ENCODE results near the gene CLN6.
"Not testable (repeated sequence)": the region's sequence is repeated elsewhere in the genome, so short reads cannot be mapped to it uniquely, and the experiment has no call there.

Gene CLN6

GRCh38 chr15:68228971-68229385 lies 550 bp downstream of the CLN6 start:
- H3K9ac ChIP-seq (ENCODE audit: low read depth, low read length) = peak overlapping the region; percentile 91
- no peaks in the 10 kb centered on the region for H3K27me3 ChIP-seq (ENCODE audit: control insufficient read depth, insufficient read depth, low read length)
- H3K36me3 ChIP-seq (ENCODE audit: insufficient read depth, low read length) = no peaks in the 10 kb centered on the region
- peak overlapping the region; percentile 79 for H3K4me3 ChIP-seq (ENCODE audit: low read length)
- peak overlapping the region; percentile 96 for H3K4me2 ChIP-seq (ENCODE audit: low read length)
- H3K4me1 ChIP-seq (ENCODE audit: control insufficient read depth, insufficient read depth, low read length) = peaks cover 20% of the 10 kb centered on the region
- H3K9me3 ChIP-seq (replicated peaks; ENCODE audit: low read length) = no peaks in the 10 kb centered on the region

DNA sequence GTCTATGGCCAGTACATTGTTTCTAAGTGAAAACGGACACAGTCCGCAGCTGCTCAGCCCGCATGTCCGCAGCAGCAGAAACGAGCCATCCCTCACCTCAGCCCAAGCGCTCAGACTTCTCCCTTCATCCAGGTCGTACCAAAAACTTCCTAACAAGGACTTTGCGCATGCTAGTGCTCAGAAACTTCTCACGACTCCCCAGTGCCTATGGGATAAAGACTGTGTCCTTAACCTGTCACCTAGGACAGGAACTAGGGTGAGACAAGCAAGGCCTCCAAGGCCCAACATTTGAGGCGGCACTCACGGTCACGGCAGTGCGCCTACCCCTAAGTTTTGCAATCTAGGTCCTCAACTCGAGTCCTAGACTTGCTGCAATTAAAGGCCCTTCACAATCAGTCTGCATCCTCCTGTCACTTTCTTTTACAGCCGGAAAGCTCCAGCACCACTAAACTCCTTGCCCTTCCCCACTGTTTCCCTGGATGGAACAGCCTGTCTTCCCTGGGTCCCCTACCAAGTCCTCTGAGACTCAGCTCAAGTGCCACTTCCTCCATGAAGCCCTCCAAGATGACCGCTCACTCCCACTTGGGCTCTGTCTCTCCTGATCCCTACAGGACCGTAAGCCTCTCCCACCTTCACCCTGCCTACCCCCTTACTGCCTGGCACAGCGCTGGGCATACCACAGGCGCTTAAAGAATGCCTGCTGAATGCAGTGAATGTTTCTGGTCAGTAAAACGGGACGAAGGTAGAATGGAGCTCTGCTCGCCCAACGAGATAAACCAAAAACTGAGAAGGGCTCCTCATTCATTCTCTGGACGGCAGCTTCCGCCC lies 1.2 kb downstream of the CLN6 start:
- Histone ChIP-seq H3K4me2 (ENCODE audit: low read length) (peak overlapping the region; percentile 96), H3K27me3 (ENCODE audit: control insufficient read depth, insufficient read depth, low read length) (no peaks in the 10 kb centered on the region), H3K4me1 (ENCODE audit: control insufficient read depth, insufficient read depth, low read length) (peaks cover 20% of the 10 kb centered on the region), H3K9me3 (replicated peaks; ENCODE audit: low read length) (no peaks in the 10 kb centered on the region), H3K9ac (ENCODE audit: low read depth, low read length) (peak overlapping the region; percentile 91), H3K36me3 (ENCODE audit: insufficient read depth, low read length) (no peaks in the 10 kb centered on the region), H3K4me3 (ENCODE audit: low read length) (peak overlapping the region; percentile 79)

DNA sequence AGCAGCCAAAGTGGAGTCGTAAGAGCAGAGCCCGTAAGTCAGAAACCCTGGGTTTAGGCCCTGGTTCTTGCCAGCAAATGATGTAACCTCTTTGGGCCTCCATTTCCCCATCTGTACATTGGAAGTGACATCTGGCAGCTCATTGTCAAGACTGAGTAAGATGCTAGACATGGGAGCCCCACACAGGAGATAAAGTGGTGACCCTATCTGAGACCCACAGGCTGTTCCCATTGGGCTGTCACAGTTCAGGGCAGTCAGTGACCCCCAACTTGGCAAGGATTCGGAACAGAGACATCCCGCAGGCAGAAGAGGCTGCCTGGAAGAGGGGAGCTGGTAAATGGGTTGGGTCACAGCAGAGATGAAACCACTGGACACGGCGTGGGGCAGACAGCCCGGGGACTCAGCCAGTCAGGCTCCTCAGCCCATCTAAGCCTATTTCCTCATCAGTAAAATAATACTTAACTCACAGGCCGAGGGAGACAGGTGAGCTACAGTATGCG lies 1.8 kb downstream of the CLN6 start:
- peak overlapping the region; percentile 79 for H3K4me3 ChIP-seq (ENCODE audit: low read length)
- peak overlapping the region; percentile 91 for H3K9ac ChIP-seq (ENCODE audit: low read depth, low read length)

GRCh38 chr15:68225442-68225841 lies 4.1 kb downstream of the CLN6 start:
- not testable (repeated sequence) for H3K36me3 ChIP-seq (ENCODE audit: insufficient read depth, low read length); H3K9me3 ChIP-seq (replicated peaks; ENCODE audit: low read length); H3K9ac ChIP-seq (ENCODE audit: low read depth, low read length); H3K4me2 ChIP-seq (ENCODE audit: low read length); H3K27me3 ChIP-seq (ENCODE audit: control insufficient read depth, insufficient read depth, low read length); H3K4me3 ChIP-seq (ENCODE audit: low read length)
- H3K4me1 ChIP-seq (ENCODE audit: control insufficient read depth, insufficient read depth, low read length) = peaks cover 20% of the 10 kb centered on the region

More for the DNA sequence above, 1.8 kb downstream of the CLN6 start:
- no peaks in the 10 kb centered on the region for H3K9me3 ChIP-seq (replicated peaks; ENCODE audit: low read length)
- H3K36me3 ChIP-seq (ENCODE audit: insufficient read depth, low read length) = no peaks in the 10 kb centered on the region
- H3K27me3 ChIP-seq (ENCODE audit: control insufficient read depth, insufficient read depth, low read length) = no peaks in the 10 kb centered on the region
- peaks cover 20% of the 10 kb centered on the region for H3K4me1 ChIP-seq (ENCODE audit: control insufficient read depth, insufficient read depth, low read length)
- H3K4me2 ChIP-seq (ENCODE audit: low read length) = peak overlapping the region; percentile 96

GRCh38 chr15:68224546-68225250 lies 4.8 kb downstream of the CLN6 start:
- H3K9me3 ChIP-seq (replicated peaks; ENCODE audit: low read length) = no peaks in the 10 kb centered on the region
- H3K4me3 ChIP-seq (ENCODE audit: low read length) = no peak overlapping the region
- no peak overlapping the region for H3K9ac ChIP-seq (ENCODE audit: low read depth, low read length)
- H3K4me2 ChIP-seq (ENCODE audit: low read length) = no peak overlapping the region
- peaks cover 13% of the 10 kb centered on the region for H3K4me1 ChIP-seq (ENCODE audit: control insufficient read depth, insufficient read depth, low read length)
- H3K27me3 ChIP-seq (ENCODE audit: control insufficient read depth, insufficient read depth, low read length) = no peaks in the 10 kb centered on the region
- H3K36me3 ChIP-seq (ENCODE audit: insufficient read depth, low read length) = no peaks in the 10 kb centered on the region

DNA sequence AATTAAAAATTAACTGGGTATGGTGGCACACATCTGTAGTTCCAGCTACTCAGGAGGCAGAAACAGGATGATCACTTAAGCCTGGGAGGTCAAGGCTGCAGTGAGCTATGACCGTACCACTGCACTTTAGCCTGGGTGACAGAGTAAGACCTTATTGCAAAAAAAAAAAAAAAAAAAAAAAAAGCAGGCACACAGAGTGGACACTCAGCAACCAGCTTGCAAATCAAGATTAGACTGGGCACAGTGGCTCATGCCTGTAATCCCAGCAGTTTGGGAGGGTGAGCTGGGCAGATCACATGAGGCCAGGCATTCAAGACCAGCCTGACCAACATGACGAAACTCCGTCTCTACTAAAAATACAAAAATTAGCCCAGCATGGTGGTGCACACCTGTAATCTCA lies 5.4 kb downstream of the CLN6 start:
- Histone ChIP-seq H3K4me3 (ENCODE audit: low read length) (no peak overlapping the region), H3K4me1 (ENCODE audit: control insufficient read depth, insufficient read depth, low read length) (peaks cover 13% of the 10 kb centered on the region), H3K9ac (ENCODE audit: low read depth, low read length) (no peak overlapping the region), H3K4me2 (ENCODE audit: low read length) (no peak overlapping the region), H3K9me3 (replicated peaks; ENCODE audit: low read length) (no peaks in the 10 kb centered on the region), H3K36me3 (ENCODE audit: insufficient read depth, low read length) (no peaks in the 10 kb centered on the region), H3K27me3 (ENCODE audit: control insufficient read depth, insufficient read depth, low read length) (no peaks in the 10 kb centered on the region)

DNA sequence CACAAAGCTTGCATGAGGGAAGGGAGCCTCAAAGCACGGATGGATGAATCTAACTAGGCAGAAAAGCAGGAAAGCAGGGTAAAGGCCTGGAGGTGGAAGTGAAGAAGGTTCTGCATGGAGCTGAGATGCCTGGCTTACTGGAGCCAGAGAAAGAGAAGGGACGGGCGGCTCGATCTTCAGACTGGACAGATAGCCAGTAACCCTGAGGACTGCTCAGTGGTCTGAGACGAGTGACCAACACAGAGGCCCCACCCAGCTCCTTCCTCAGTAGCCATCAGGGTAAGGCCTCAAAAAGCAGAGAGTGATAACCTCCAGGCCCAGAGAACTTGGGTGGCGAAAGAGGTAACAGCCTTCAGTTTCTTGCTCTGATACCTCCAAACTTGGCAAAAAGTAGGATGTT lies 6.4 kb downstream of the CLN6 start:
- H3K4me3 ChIP-seq (ENCODE audit: low read length) = no peak overlapping the region
- no peak overlapping the region for H3K4me2 ChIP-seq (ENCODE audit: low read length)
- no peaks in the 10 kb centered on the region for H3K9me3 ChIP-seq (replicated peaks; ENCODE audit: low read length)
- no peaks in the 10 kb centered on the region for H3K36me3 ChIP-seq (ENCODE audit: insufficient read depth, low read length)
- no peaks in the 10 kb centered on the region for H3K27me3 ChIP-seq (ENCODE audit: control insufficient read depth, insufficient read depth, low read length)
- peaks cover 8% of the 10 kb centered on the region for H3K4me1 ChIP-seq (ENCODE audit: control insufficient read depth, insufficient read depth, low read length)
- H3K9ac ChIP-seq (ENCODE audit: low read depth, low read length) = no peak overlapping the region

DNA sequence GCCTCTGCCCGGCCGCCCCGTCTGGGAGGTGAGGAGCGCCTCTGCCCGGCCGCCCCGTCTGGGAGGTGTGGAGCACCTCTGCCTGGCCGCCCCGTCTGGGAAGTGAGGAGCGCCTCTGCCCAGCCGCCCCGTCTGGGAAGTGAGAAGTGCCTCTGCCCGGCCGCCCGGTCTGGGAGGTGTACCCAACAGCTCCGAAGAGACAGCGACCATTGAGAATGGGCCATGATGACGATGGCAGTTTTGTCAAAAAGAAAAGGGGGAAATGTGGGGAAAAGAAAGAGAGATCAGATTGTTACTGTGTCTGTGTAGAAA lies 7.1 kb downstream of the CLN6 start:
- not testable (repeated sequence) for H3K27me3 ChIP-seq (ENCODE audit: control insufficient read depth, insufficient read depth, low read length)

GRCh38 chr15:68221530-68222431 lies 7.7 kb downstream of the CLN6 start:
- H3K9ac ChIP-seq (ENCODE audit: low read depth, low read length); H3K4me1 ChIP-seq (ENCODE audit: control insufficient read depth, insufficient read depth, low read length); H3K4me3 ChIP-seq (ENCODE audit: low read length); H3K36me3 ChIP-seq (ENCODE audit: insufficient read depth, low read length); H3K4me2 ChIP-seq (ENCODE audit: low read length); H3K27me3 ChIP-seq (ENCODE audit: control insufficient read depth, insufficient read depth, low read length); H3K9me3 ChIP-seq (replicated peaks; ENCODE audit: low read length): not testable (repeated sequence)

More for the DNA sequence above, 7.1 kb downstream of the CLN6 start:
- not testable (repeated sequence) for H3K9ac ChIP-seq (ENCODE audit: low read depth, low read length); H3K4me2 ChIP-seq (ENCODE audit: low read length); H3K36me3 ChIP-seq (ENCODE audit: insufficient read depth, low read length); H3K4me1 ChIP-seq (ENCODE audit: control insufficient read depth, insufficient read depth, low read length); H3K4me3 ChIP-seq (ENCODE audit: low read length); H3K9me3 ChIP-seq (replicated peaks; ENCODE audit: low read length)

- Histone ChIP-seq H3K36me3 (ENCODE audit: insufficient read depth, low read length) (peaks cover 2% of the 10 kb centered on the region), H3K4me3 (ENCODE audit: low read length) (no peak overlapping the region), H3K9me3 (replicated peaks; ENCODE audit: low read length) (no peaks in the 10 kb centered on the region), H3K4me2 (ENCODE audit: low read length) (no peak overlapping the region), H3K4me1 (ENCODE audit: control insufficient read depth, insufficient read depth, low read length) (no peaks in the 10 kb centered on the region), H3K27me3 (ENCODE audit: control insufficient read depth, insufficient read depth, low read length) (no peaks in the 10 kb centered on the region), H3K9ac (ENCODE audit: low read depth, low read length) (no peak overlapping the region)
Measured at GRCh38 chr15:68220967-68221366, 8.6 kb downstream of the CLN6 start.

- Histone ChIP-seq H3K4me2 (ENCODE audit: low read length) (no peak overlapping the region), H3K36me3 (ENCODE audit: insufficient read depth, low read length) (peaks cover 2% of the 10 kb centered on the region)
Measured at GRCh38 chr15:68220489-68220888, 9.0 kb downstream of the CLN6 start.

More at GRCh38 chr15:68220489-68220888, 9.0 kb downstream of the CLN6 start:
- H3K9me3 ChIP-seq (replicated peaks; ENCODE audit: low read length) = no peaks in the 10 kb centered on the region
- H3K4me1 ChIP-seq (ENCODE audit: control insufficient read depth, insufficient read depth, low read length) = no peaks in the 10 kb centered on the region
- no peak overlapping the region for H3K4me3 ChIP-seq (ENCODE audit: low read length)
- H3K27me3 ChIP-seq (ENCODE audit: control insufficient read depth, insufficient read depth, low read length) = no peaks in the 10 kb centered on the region
- no peak overlapping the region for H3K9ac ChIP-seq (ENCODE audit: low read depth, low read length)

Measured in skeletal muscle satellite cell (primary cell).